ENCODE data around the gene ATP2A1.
A peak's percentile ranks its signal among the peaks of the same experiment; 100 is the strongest.

The ATP2A1 gene

GRCh38 chr16:28923231-28923587 lies 44.9 kb downstream of the ATP2A1 start (continued):
- TF ChIP-seq ZNF148 (tag by site-specific recombination; IDR thresholded peaks at IDR 0.05; ENCODE audit: borderline replicate concordance) (no peak), ZNF777 (tag by site-specific recombination; IDR thresholded peaks at IDR 0.05; ENCODE audit: borderline replicate concordance) (no peak), PRDM10 (tag by site-specific recombination; IDR thresholded peaks at IDR 0.05) (no peak), TSHZ1 (tag by site-specific recombination; IDR thresholded peaks at IDR 0.05; ENCODE audit: borderline replicate concordance) (no peak), ZNF514 (tag by site-specific recombination; IDR thresholded peaks at IDR 0.05) (no peak), ZNF76 (tag by site-specific recombination; IDR thresholded peaks at IDR 0.05; ENCODE audit: borderline replicate concordance, low read depth) (no peak), ZNF610 (tag by site-specific recombination; IDR thresholded peaks at IDR 0.05; ENCODE audit: borderline replicate concordance) (no peak), KLF10 (tag by site-specific recombination; IDR thresholded peaks at IDR 0.05) (no peak), ZNF449 (tag by site-specific recombination; IDR thresholded peaks at IDR 0.05) (no peak), ZNF184 (tag by site-specific recombination; IDR thresholded peaks at IDR 0.05) (no peak)

- CTCF ChIA-PET, result interaction anchor here (0.7 to 2.0 kb wide), 4 partner anchors 21 to 326 kb away, joined by 3 to 9 read pairs (median 3); partner anchors contain the start of gene TUFM
- no peak overlapping the region for H3K27ac ChIP-seq (ENCODE audit: extremely low read depth, low read depth, low read length)
Observed at GRCh38 chr16:28923652-28924398, 45.5 kb downstream of the ATP2A1 start.

More at GRCh38 chr16:28923652-28924398, 45.5 kb downstream of the ATP2A1 start:
- no peak overlapping the region for H3K4me3 ChIP-seq (ENCODE audit: low read depth, low read length)
- no peaks in the 10 kb centered on the region for H3K9me3 ChIP-seq (ENCODE audit: control insufficient read depth, insufficient read depth, low read depth, low read length)
- TF ChIP-seq ZNF292 (tag by site-specific recombination; IDR thresholded peaks at IDR 0.05; ENCODE audit: borderline replicate concordance, low read depth), result no peak
- TF ChIP-seq ZNF302 (tag by site-specific recombination; IDR thresholded peaks at IDR 0.05; ENCODE audit: low read depth), result no peak
- TF ChIP-seq ZBTB17 (tag by site-specific recombination; IDR thresholded peaks at IDR 0.05), result peak; percentile 78
- H3K4me1 ChIP-seq (ENCODE audit: control insufficient read depth, insufficient read depth, low read length), result 0 out of 2 replicates have a peak, but pooled peaks cover 4% of the 10 kb centered on the region
- POLR2A ChIA-PET, result interaction anchor here (2.4 to 2.8 kb wide), 2 partner anchors 9 to 11 kb away, joined by 7 to 10 read pairs; no protein-coding TSS in a partner anchor
- peaks cover 0 to 5% of the 10 kb centered on the region in 2 experiments; a peak in 2 of 3 replicates for H3K36me3 ChIP-seq (ENCODE audit: control insufficient read depth in 2 of 2, insufficient read depth in 1 of 2, low read length in 2 of 2)
